Left hindlimb (tissue), 1 donor: Measurements from ENCODE around the gene GLI3.

Experiments
- DNase-seq: peaks from one replicate; pipeline ENCODE4 v3.0.0-alpha.2; 2018

Gene GLI3

GRCh38 chr7:42137941-42138340, 99.1 kb downstream of the GLI3 start:
- DNase-seq = no peak

GRCh38 chr7:42137431-42137830, 99.6 kb downstream of the GLI3 start:
- DNase-seq = no peak

GRCh38 chr7:42135728-42136127, 101.3 kb downstream of the GLI3 start:
- no peak for DNase-seq

- no peak for DNase-seq
These were observed 102.6 kb downstream of the GLI3 start for GRCh38 chr7:42134276-42134876.

GRCh38 chr7:42133321-42133720, 103.7 kb downstream of the GLI3 start:
- DNase-seq = no peak

- no peak for DNase-seq
These were observed 108.3 kb downstream of the GLI3 start for GRCh38 chr7:42128703-42129102.

GRCh38 chr7:42127232-42127622, 109.8 kb downstream of the GLI3 start:
- no peak for DNase-seq

- no peak for DNase-seq
These were observed 110.4 kb downstream of the GLI3 start for GRCh38 chr7:42126475-42127231.

- DNase-seq = no peak
These were observed 111.7 kb downstream of the GLI3 start for GRCh38 chr7:42125321-42125720.

GRCh38 chr7:42123716-42124115, 113.3 kb downstream of the GLI3 start:
- DNase-seq = no peak

GRCh38 chr7:42120191-42120590, 116.8 kb downstream of the GLI3 start:
- DNase-seq = no peak

GRCh38 chr7:42117201-42117600, 119.8 kb downstream of the GLI3 start:
- DNase-seq = no peak

GRCh38 chr7:42115795-42116194, 121.2 kb downstream of the GLI3 start:
- DNase-seq = no peak

GRCh38 chr7:42110333-42110732, 126.7 kb downstream of the GLI3 start:
- no peak for DNase-seq

- no peak for DNase-seq
These were observed 128.0 kb downstream of the GLI3 start for GRCh38 chr7:42108803-42109528.

GRCh38 chr7:42107484-42108240, 129.3 kb downstream of the GLI3 start:
- DNase-seq = peak; percentile 75

- DNase-seq = no peak
These were observed 130.4 kb downstream of the GLI3 start for GRCh38 chr7:42106562-42106961.

- peak; percentile 61 for DNase-seq
These were observed 131.3 kb downstream of the GLI3 start for GRCh38 chr7:42105554-42106358.

GRCh38 chr7:42104694-42105093, 132.3 kb downstream of the GLI3 start:
- no peak for DNase-seq

- DNase-seq = no peak
These were observed 132.8 kb downstream of the GLI3 start for GRCh38 chr7:42104231-42104630.

- no peak for DNase-seq
These were observed 133.6 kb downstream of the GLI3 start for GRCh38 chr7:42103456-42103855.

- no peak for DNase-seq
These were observed 134.0 kb downstream of the GLI3 start for GRCh38 chr7:42103020-42103419.
